ENCODE data around the gene ADM2. TPM values are rescaled to one million over a fixed set of nuclear protein-coding genes. Genes with fewer than 3 reads are reported as not detected.

The ADM2 gene
- total and polyA plus RNA-seq, 2 donors (not counting 1 experiment from before 2014, with no cell fraction given), result 0.73 to 5.8 TPM

GRCh38 chr22:50483977-50484853, 2.9 kb downstream of the ADM2 start:
- DNase-seq (ENCODE audit: low read depth in 2 of 2), result no peak
- no peak overlapping the region for H2AFZ ChIP-seq (ENCODE audit: low read length)

DNA sequence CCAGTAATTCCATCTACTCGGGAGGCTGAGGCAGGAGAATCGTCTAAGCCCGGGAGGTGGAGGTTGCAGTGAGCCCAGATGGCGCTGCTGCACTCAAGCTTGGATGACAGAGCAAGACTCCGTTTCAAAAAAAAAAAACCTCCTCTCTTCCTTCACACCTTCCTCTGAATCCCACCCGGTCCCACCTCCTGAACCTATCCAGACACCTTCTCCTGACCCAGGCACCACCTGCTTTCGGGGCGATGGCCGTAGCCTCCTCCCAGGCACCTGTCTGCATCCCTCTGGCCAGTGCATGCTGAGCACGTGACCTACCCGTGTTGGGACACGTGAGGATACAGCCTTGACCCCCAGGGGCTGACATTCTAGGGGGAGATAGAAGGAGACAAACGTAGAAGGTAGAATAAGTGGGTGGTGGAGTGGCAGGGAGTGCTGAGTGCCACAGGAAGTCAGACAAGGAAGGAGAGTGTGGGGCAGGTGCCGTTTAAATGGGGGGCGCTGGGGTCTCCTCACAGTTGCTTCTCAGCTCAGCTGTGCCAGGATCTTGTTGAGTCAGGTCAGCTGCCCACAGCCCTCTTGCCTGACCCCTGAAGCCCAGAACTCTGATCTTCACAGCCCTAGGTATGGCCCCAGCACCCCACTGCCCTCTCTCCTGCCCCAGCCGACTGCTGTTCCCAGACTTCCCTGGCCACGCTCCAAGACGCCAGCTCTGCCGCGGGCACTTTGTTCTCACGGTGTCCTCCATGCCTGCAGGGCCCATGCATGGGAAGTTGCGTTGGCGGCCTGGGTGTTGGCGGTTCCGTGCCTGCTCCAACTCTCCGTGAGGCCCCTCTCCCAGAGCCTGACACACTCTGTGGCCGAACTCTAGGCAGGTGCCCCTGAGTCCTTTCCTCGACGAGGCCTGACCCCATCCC, 4.1 kb downstream of the ADM2 start:
- Histone ChIP-seq H3K27me3 (ENCODE audit: control insufficient read depth, insufficient read depth, low read length) (peaks cover 24% of the 10 kb centered on the region), H3K79me2 (ENCODE audit: control insufficient read depth, insufficient read depth, low read length) (no peaks in the 10 kb centered on the region), H4K20me1 (ENCODE audit: control insufficient read depth, extremely low read depth, insufficient read depth, low read length) (no peaks in the 10 kb centered on the region), H2AFZ (ENCODE audit: low read length) (no peak overlapping the region), H3K4me3 (replicated peaks in 1 of 4; ENCODE audit: control extremely low read depth in 1 of 4, insufficient read depth in 1 of 4, low read depth in 3 of 4, low read length in 4 of 4) (no peak overlapping the region), H3K27ac (ENCODE audit: insufficient read depth, low read length) (no peak overlapping the region), H3K36me3 (ENCODE audit: control insufficient read depth, insufficient read depth, low read length) (no peaks in the 10 kb centered on the region), H3K4me2 (ENCODE audit: extremely low read depth, insufficient read depth, low read length) (no peak overlapping the region), H3K9ac (ENCODE audit: insufficient read depth, low read length) (no peak overlapping the region), H3K9me3 (ENCODE audit: control insufficient read depth, insufficient read depth, low read depth, low read length) (no peaks in the 10 kb centered on the region), H3K4me1 (ENCODE audit: control insufficient read depth, extremely low read depth, insufficient read depth, low read length) (no peaks in the 10 kb centered on the region)
- no peak for DNase-seq (ENCODE audit: low read depth in 2 of 2)
- TF ChIP-seq EZH2 (IDR thresholded peaks at IDR 0.05; ENCODE audit: low read length, missing control alignments), result peak; percentile 9
- TF ChIP-seq CTCF (conservative IDR thresholded peaks at IDR 0.05 in 1 of 2, IDR thresholded peaks at IDR 0.05 in 1 of 2; ENCODE audit: low read depth in 1 of 2, low read length in 2 of 2), result no peak

More at GRCh38 chr22:50483977-50484853, 2.9 kb downstream of the ADM2 start:
- no peaks in the 10 kb centered on the region for H3K9me3 ChIP-seq (ENCODE audit: control insufficient read depth, insufficient read depth, low read depth, low read length)
- H3K4me1 ChIP-seq (ENCODE audit: control insufficient read depth, extremely low read depth, insufficient read depth, low read length), result no peaks in the 10 kb centered on the region
- H3K9ac ChIP-seq (ENCODE audit: insufficient read depth, low read length), result no peak overlapping the region
- H3K79me2 ChIP-seq (ENCODE audit: control insufficient read depth, insufficient read depth, low read length), result no peaks in the 10 kb centered on the region
- peaks cover 29% of the 10 kb centered on the region for H3K27me3 ChIP-seq (ENCODE audit: control insufficient read depth, insufficient read depth, low read length)
- no peak overlapping the region for H3K4me2 ChIP-seq (ENCODE audit: extremely low read depth, insufficient read depth, low read length)
- TF ChIP-seq EZH2 (IDR thresholded peaks at IDR 0.05; ENCODE audit: low read length, missing control alignments) (no peak), CTCF (conservative IDR thresholded peaks at IDR 0.05 in 1 of 2, IDR thresholded peaks at IDR 0.05 in 1 of 2; ENCODE audit: low read depth in 1 of 2, low read length in 2 of 2) (no peak)
- no peak overlapping the region for H3K4me3 ChIP-seq (replicated peaks in 1 of 4; ENCODE audit: control extremely low read depth in 1 of 4, insufficient read depth in 1 of 4, low read depth in 3 of 4, low read length in 4 of 4)
- H3K27ac ChIP-seq (ENCODE audit: insufficient read depth, low read length), result no peak overlapping the region
- H4K20me1 ChIP-seq (ENCODE audit: control insufficient read depth, extremely low read depth, insufficient read depth, low read length), result no peaks in the 10 kb centered on the region
- no peaks in the 10 kb centered on the region for H3K36me3 ChIP-seq (ENCODE audit: control insufficient read depth, insufficient read depth, low read length)

Measured in fibroblast of lung (primary cell).